Hepatocyte (in vitro differentiated cells): Measurements from ENCODE around the gene COMMD4.

Source experiments
- CTCF ChIP-seq: fragments of 200-600 bp; sonication (generic); IDR thresholded peaks from 2 replicates; pipeline ENCODE4 v1.5.1; 2016; ENCODE audit warnings: antibody characterized with exemption, mild to moderate bottlenecking; ENCODE audit not compliant: poor library complexity
- EZH2 ChIP-seq: fragments of 200-600 bp; sonication (generic); IDR thresholded peaks from 2 replicates; pipeline ENCODE4 v1.6.1; 2016; ENCODE audit warnings: antibody characterized with exemption, mild to moderate bottlenecking, borderline replicate concordance

GRCh38 chr15:75348562-75349350 is 12.9 kb downstream of the COMMD4 start:
- TF ChIP-seq CTCF (no peak), EZH2 (no peak)
